ENCODE data around the gene IGSF3. TPM values are rescaled to one million over a fixed set of nuclear protein-coding genes. Genes with fewer than 3 reads are reported as not detected.
A peak's percentile ranks its signal among the peaks of the same experiment; 100 is the strongest.
"Not testable (repeated sequence)": the region's sequence is repeated elsewhere in the genome, so short reads cannot be mapped to it uniquely, and the experiment has no call there.

IGSF3 gene
- total and polyA plus RNA-seq, 10 donors: 0.09 to 1.2 (median 0.56) TPM

GRCh38 chr1:116564426-116564825 lies 103.1 kb downstream of the IGSF3 start:
- no peaks in the 10 kb centered on the region for H3K27me3 ChIP-seq (replicated peaks in 1 of 7)
- H3K27ac ChIP-seq: no peak overlapping the region
- no peak overlapping the region for H3K4me3 ChIP-seq
- DNase-seq: no peak
- peaks cover 0 to 17% (median 0%) of the 10 kb centered on the region in 6 donors for H3K36me3 ChIP-seq
- TF ChIP-seq POLR2AphosphoS5 (IDR thresholded peaks at IDR 0.05): no peak
- TF ChIP-seq CTCF (IDR thresholded peaks at IDR 0.05 in 8 of 11, conservative IDR thresholded peaks at IDR 0.05 in 3 of 11): no peak
- TF ChIP-seq POLR2A (IDR thresholded peaks at IDR 0.05): no peak
- H3K9me3 ChIP-seq: peaks cover 0 to 23% (median 16%) of the 10 kb centered on the region in 8 donors
- H3K4me1 ChIP-seq: peaks cover 21 to 79% (median 58%) of the 10 kb centered on the region in 6 donors
- intact Hi-C loops (cut with DNase I; ENCODE audit: low total_unique reads): no loop called here
- WGBS, 5 donors: 67 to 88% (median 76%) methylated on average over 1 of the region's 1 CpG

GRCh38 chr1:116562465-116562864 lies 105.1 kb downstream of the IGSF3 start:
- H3K27me3 ChIP-seq (replicated peaks in 1 of 7); H3K4me3 ChIP-seq; intact Hi-C loops (cut with DNase I; ENCODE audit: low total_unique reads); H3K27ac ChIP-seq; DNase-seq: not testable (repeated sequence)
- Histone ChIP-seq H3K9me3 (peaks cover 0 to 23% (median 16%) of the 10 kb centered on the region in 8 donors), H3K36me3 (peaks cover 0 to 17% (median 0%) of the 10 kb centered on the region in 6 donors), H3K4me1 (peaks cover 10 to 79% (median 59%) of the 10 kb centered on the region in 6 donors)
- 72 to 82% (median 79%) methylated on average over 4 of the region's 4 CpGs for WGBS, 5 donors

- H3K9me3 ChIP-seq: peaks cover 0 to 23% (median 16%) of the 10 kb centered on the region in 8 donors
- no peaks in the 10 kb centered on the region for H3K27me3 ChIP-seq (replicated peaks in 1 of 7)
- peaks cover 10 to 81% (median 62%) of the 10 kb centered on the region in 6 donors for H3K4me1 ChIP-seq
- H3K27ac ChIP-seq: peak overlapping the region in 1 of 8 donors; percentile 11
- TF ChIP-seq POLR2AphosphoS5 (IDR thresholded peaks at IDR 0.05): no peak
- no peak for TF ChIP-seq CTCF (IDR thresholded peaks at IDR 0.05 in 8 of 11, conservative IDR thresholded peaks at IDR 0.05 in 3 of 11)
- TF ChIP-seq POLR2A (IDR thresholded peaks at IDR 0.05): no peak
- peaks cover 0 to 17% (median 0%) of the 10 kb centered on the region in 6 donors for H3K36me3 ChIP-seq
- intact Hi-C loops (cut with DNase I; ENCODE audit: low total_unique reads): no loop called here
- DNase-seq: no peak
- no peak overlapping the region for H3K4me3 ChIP-seq
These were observed 106.0 kb downstream of the IGSF3 start for GRCh38 chr1:116561563-116561962.

DNA sequence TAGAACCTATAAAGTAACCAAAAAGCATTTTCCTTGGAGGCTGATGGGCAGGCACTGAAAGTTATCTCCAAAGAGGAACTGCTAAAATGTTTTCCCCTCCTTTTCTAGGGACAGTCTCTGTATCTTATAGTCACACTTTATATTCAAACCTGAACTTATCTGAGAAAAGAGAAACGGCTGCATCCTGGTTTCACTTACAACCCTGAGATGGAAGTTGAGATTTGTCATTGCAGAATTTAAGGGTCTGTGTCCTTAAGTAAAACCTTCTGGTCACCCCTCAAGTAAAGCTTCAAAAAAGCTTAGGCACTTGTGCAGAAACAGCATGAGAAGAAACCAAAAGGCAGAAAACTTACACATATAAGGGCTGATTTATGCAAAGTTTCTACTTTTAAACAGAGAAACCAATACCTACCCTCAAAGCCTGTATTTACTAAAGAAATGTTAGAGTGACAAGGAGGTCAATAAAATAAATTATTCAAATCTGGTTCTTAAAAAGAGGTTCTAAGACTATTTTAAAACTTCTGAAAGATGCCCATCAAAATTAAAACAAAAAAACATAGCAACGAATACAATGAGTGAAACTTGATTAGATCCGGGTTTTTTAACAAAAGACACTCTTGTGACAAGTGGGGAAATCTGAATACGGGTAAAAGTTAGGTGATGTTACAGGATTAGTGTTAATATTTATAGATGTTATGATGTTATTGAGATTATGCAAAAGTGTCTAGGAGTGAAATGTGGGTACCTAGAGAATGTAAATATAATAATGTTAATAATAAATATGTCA lies 106.6 kb downstream of the IGSF3 start:
- Histone ChIP-seq H3K9me3 (peaks cover 0 to 23% (median 16%) of the 10 kb centered on the region in 8 donors), H3K27me3 (replicated peaks in 1 of 7) (no peaks in the 10 kb centered on the region), H3K4me1 (peaks cover 10 to 81% (median 64%) of the 10 kb centered on the region in 6 donors), H3K4me3 (no peak overlapping the region), H3K36me3 (peaks cover 0 to 17% (median 0%) of the 10 kb centered on the region in 6 donors), H3K27ac (peak overlapping the region in 3 of 8 donors; percentile 21 to 37 (median 34))
- intact Hi-C loops (cut with DNase I; ENCODE audit: low total_unique reads): no loop called here
- WGBS, 5 donors: 50 to 59% (median 52%) methylated on average over 4 of the region's 4 CpGs
- TF ChIP-seq POLR2AphosphoS5 (IDR thresholded peaks at IDR 0.05) (no peak), CTCF (IDR thresholded peaks at IDR 0.05 in 8 of 11, conservative IDR thresholded peaks at IDR 0.05 in 3 of 11) (no peak), POLR2A (IDR thresholded peaks at IDR 0.05) (no peak)
- no peak for DNase-seq
